IMR-90 (cell line): Measurements from ENCODE around the gene ZNF771. TPM values are rescaled to one million over a fixed set of nuclear protein-coding genes. Genes with fewer than 3 reads are reported as not detected.

Source experiments
- ATAC-seq: fragments of 200-7000 bp; cut with Tn5 transposase; 2 replicates; pipeline ENCODE4 v1.9.1; 2020; ENCODE audit warnings: low read depth, mild to moderate bottlenecking, moderate library complexity
- BruUV-seq: library from RNA; stranded (reverse); fragments of 400-500 nt; replicated peaks from 2 replicates; lab custom pipeline; 2021; lab: Mats Ljungman, UMichigan
- CTCF ChIA-PET: fragments of 300-600 bp; formaldehyde crosslinking; extraction: SDS; loops from one replicate; lab custom pipeline; 2021; ENCODE audit warnings: antibody characterized with exemption; lab: Yijun Ruan, JAX
- POLR2A ChIA-PET: fragments of 300-600 bp; sonication (Branson Sonifier 250); formaldehyde crosslinking; loops from one replicate; lab custom pipeline; 2022; ENCODE audit warnings: antibody characterized with exemption; ENCODE audit not compliant: unreplicated experiment; lab: Charles Lee
- DNase-seq: peaks from one replicate; pipeline ENCODE4 v3.0.0; 2013
- H2AFZ ChIP-seq: replicated peaks from 2 replicates; pipeline ENCODE3; 2013; ENCODE audit warnings: low read length, mild to moderate bottlenecking; ENCODE audit not compliant: poor library complexity
- H2AK5ac ChIP-seq: 2 replicates; pipeline ENCODE4 v1.6.1; 2013; ENCODE audit warnings: low read depth, low read length, inconsistent platforms
- H2AK9ac ChIP-seq: replicated peaks from 2 replicates; pipeline ENCODE3; 2013; ENCODE audit warnings: mild to moderate bottlenecking, low read depth, low read length, moderate library complexity; ENCODE audit not compliant: poor library complexity
- H2BK120ac ChIP-seq: 2 replicates; pipeline ENCODE4 v1.6.1; 2013; ENCODE audit warnings: low read depth, low read length, inconsistent platforms
- H2BK15ac ChIP-seq: 3 replicates; pipeline ENCODE4 v1.6.1; 2013; ENCODE audit warnings: low read depth, low read length, inconsistent platforms
- H2BK20ac ChIP-seq: 2 replicates; pipeline ENCODE4 v1.6.1; 2013; ENCODE audit warnings: low read depth, mild to moderate bottlenecking, inconsistent platforms, low read length, moderate library complexity
- H2BK5ac ChIP-seq: 2 replicates; pipeline ENCODE4 v1.6.1; 2013; ENCODE audit warnings: mild to moderate bottlenecking, low read depth, low read length, inconsistent platforms; ENCODE audit not compliant: poor library complexity, severe bottlenecking
- H3K14ac ChIP-seq: replicated peaks from 2 replicates; pipeline ENCODE4 v1.6.1; 2013; ENCODE audit warnings: low read depth, low read length, inconsistent platforms
- H3K18ac ChIP-seq: 2 replicates; pipeline ENCODE4 v1.6.1; 2013; ENCODE audit warnings: low read depth, low read length, control low read depth
- H3K23ac ChIP-seq: 2 replicates; pipeline ENCODE4 v1.6.1; 2013; ENCODE audit warnings: low read depth, low read length, inconsistent platforms
- H3K27ac ChIP-seq: 2 replicates; pipeline ENCODE4 v1.5.1; 2013; ENCODE audit warnings: mild to moderate bottlenecking, control low read depth, low read length; ENCODE audit not compliant: insufficient read depth
- H3K27me3 ChIP-seq: 2 replicates; pipeline ENCODE4 v1.6.1; 2013; ENCODE audit warnings: low read length; ENCODE audit not compliant: control insufficient read depth, insufficient read depth
- H3K36me3 ChIP-seq: 2 replicates; pipeline ENCODE4 v1.6.1; 2013; ENCODE audit warnings: low read length, mixed read lengths; ENCODE audit not compliant: control insufficient read depth, insufficient read depth
- H3K4ac ChIP-seq: 2 replicates; pipeline ENCODE4 v1.6.1; 2013; ENCODE audit warnings: low read depth, low read length, inconsistent platforms
- H3K4me1 ChIP-seq: 2 replicates; pipeline ENCODE4 v1.6.1; 2013; ENCODE audit warnings: low read length, mixed read lengths; ENCODE audit not compliant: control insufficient read depth, insufficient read depth
- H3K4me2 ChIP-seq: 2 replicates; pipeline ENCODE4 v1.6.1; 2013; ENCODE audit warnings: low read depth, mild to moderate bottlenecking, control low read depth, low read length, moderate library complexity
- H3K4me3 ChIP-seq: 2 replicates; pipeline ENCODE4 v1.5.1; 2013; ENCODE audit warnings: low read depth, mild to moderate bottlenecking, control low read depth, low read length, moderate library complexity; ENCODE audit not compliant: insufficient read depth
- H3K56ac ChIP-seq: 2 replicates; pipeline ENCODE4 v1.6.1; 2013; ENCODE audit warnings: low read length, inconsistent platforms; ENCODE audit not compliant: insufficient read depth; ENCODE audit errors: extremely low read depth
- H3K79me1 ChIP-seq, 2 experiments: 2 replicates each; pipeline ENCODE4 v1.6.1; 2013; ENCODE audit warnings: low read length in 2 of 2, inconsistent platforms in 1 of 2, low read depth in 1 of 2
- H3K9ac ChIP-seq: 2 replicates; pipeline ENCODE4 v1.6.1; 2013; ENCODE audit warnings: low read depth, low read length, control low read depth
- H3K9me1 ChIP-seq: 2 replicates; pipeline ENCODE4 v1.6.1; 2013; ENCODE audit warnings: low read length, inconsistent platforms; ENCODE audit not compliant: insufficient read depth
- H3K9me3 ChIP-seq: 2 replicates; pipeline ENCODE4 v1.6.1; 2013; ENCODE audit warnings: low read length; ENCODE audit not compliant: control insufficient read depth, insufficient read depth
- H4K20me1 ChIP-seq: 2 replicates; pipeline ENCODE4 v1.6.1; 2013; ENCODE audit warnings: low read length, inconsistent platforms; ENCODE audit not compliant: insufficient read depth
- H4K5ac ChIP-seq: 2 replicates; pipeline ENCODE4 v1.6.1; 2013; ENCODE audit warnings: mild to moderate bottlenecking, low read depth, low read length, control low read depth
- H4K8ac ChIP-seq, 2 experiments: 2 replicates each; pipeline ENCODE4 v1.6.1; 2013; ENCODE audit warnings: low read depth in 2 of 2, low read length in 2 of 2, control low read depth in 1 of 2, inconsistent platforms in 1 of 2
- H4K91ac ChIP-seq: 2 replicates; pipeline ENCODE4 v1.6.1; 2013; ENCODE audit warnings: low read depth, low read length, inconsistent platforms; ENCODE audit not compliant: insufficient read depth
- FOS ChIP-seq: fragments of 150-350 bp; IDR thresholded peaks from 2 replicates; pipeline ENCODE4 v1.6.1; 2016; ENCODE audit warnings: low read depth, low read length
- MAFK ChIP-seq: IDR thresholded peaks from 2 replicates; pipeline ENCODE4 v1.6.1; 2012; ENCODE audit warnings: low read depth, low read length, improper control_type of control experiment
- MAZ ChIP-seq: IDR thresholded peaks from 2 replicates; pipeline ENCODE4 v1.6.1; 2012; ENCODE audit warnings: low read depth, mild to moderate bottlenecking, low read length, improper control_type of control experiment, moderate library complexity, borderline replicate concordance
- RAD21 ChIP-seq: IDR thresholded peaks from 2 replicates; pipeline ENCODE4 v1.6.1; 2012; ENCODE audit warnings: low read length, improper control_type of control experiment
- RFX5 ChIP-seq: IDR thresholded peaks from 2 replicates; pipeline ENCODE4 v1.8.0; 2012; ENCODE audit warnings: low read depth, mild to moderate bottlenecking, low read length, moderate library complexity
- WGBS, 2 experiments: methylation state at CpG; one replicate each; pipeline versions ENCODE4 v1.1.5 to v1.1.7; 2013; ENCODE audit warnings: missing lambda C conversion rate in 2 of 2; ENCODE audit not compliant: insufficient read length in 1 of 2; ENCODE audit errors: extremely low coverage in 2 of 2; 5-methylcytosine and 5-hydroxymethylcytosine counted together
- dilution Hi-C: fragments of 300-500 bp; cut with HindIII; formaldehyde crosslinking; loops from one replicate; pipeline ENCODE4 v1.14.3; 2018; ENCODE audit warnings: low sequenced_read_pairs; ENCODE audit not compliant: unreplicated experiment
- in situ Hi-C: fragments of 300-500 bp; cut with MboI; formaldehyde crosslinking; loops from 3 replicates; pipeline ENCODE4 v1.14.3; 2019; ENCODE audit warnings: low sequenced_read_pairs, inconsistent platforms, mixed read lengths
- intact Hi-C: fragments of 100-400 bp; cut with micrococcal nuclease; formaldehyde crosslinking; loops from 2 replicates; pipeline ENCODE4 v1.10.0; 2022
- polyA plus RNA-seq, 3 experiments: library from polyadenylated mRNA; depleted of rRNA; stranded (reverse); fragments of >200 nt; gene quantifications; 2 replicates each; pipeline ENCODE4 v1.2.3, GENCODE V29; 2012; ENCODE audit warnings: low replicate concordance in 1 of 3
- total RNA-seq: library from RNA; depleted of rRNA; stranded (reverse); fragments of >200 nt; gene quantifications from 2 replicates; pipeline ENCODE4 v1.2.3, GENCODE V29; 2012
- TF ChIP-seq, protein P1 (sequence below): fragments of 150-350 bp; IDR thresholded peaks from 2 replicates; pipeline ENCODE4 v1.6.1; 2017; ENCODE audit warnings: mild to moderate bottlenecking, antibody characterized with exemption, low read length, low read depth
- TF ChIP-seq, protein P2 (sequence below): fragments of 150-350 bp; IDR thresholded peaks from 2 replicates; pipeline ENCODE4 v1.6.1; 2016; ENCODE audit warnings: low read depth, mild to moderate bottlenecking, low read length, moderate library complexity, borderline replicate concordance

ZNF771 gene
- total and polyA plus RNA-seq, 2 of the 4 experiments (the other 2 are of a cell fraction) = 5.2 to 10.9 TPM

DNA sequence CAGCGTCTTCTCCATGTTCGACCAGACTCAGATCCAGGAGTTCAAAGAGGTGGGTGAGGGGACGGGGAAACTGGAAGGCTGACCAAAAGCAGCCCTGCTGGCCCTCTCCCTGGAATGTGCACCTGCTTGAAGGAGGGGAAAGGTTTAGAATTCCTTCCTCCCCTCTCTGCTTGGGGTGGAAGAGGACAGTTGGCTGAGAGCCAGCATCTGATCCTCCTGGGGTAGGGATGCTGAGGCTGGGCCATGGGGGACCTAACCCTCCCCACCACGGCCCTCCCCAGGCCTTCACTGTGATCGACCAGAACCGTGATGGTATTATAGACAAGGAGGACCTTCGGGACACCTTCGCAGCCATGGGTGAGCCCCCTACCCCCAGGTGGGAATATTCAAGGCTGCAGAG, 31.5 kb upstream of the ZNF771 start:
- Histone ChIP-seq H4K91ac (no peak overlapping the region), H2AK9ac (no peak overlapping the region), H4K20me1 (peaks cover 10% of the 10 kb centered on the region), H2BK20ac (no peak overlapping the region), H3K9me3 (no peaks in the 10 kb centered on the region), H3K18ac (no peak overlapping the region), H2AFZ (no peak overlapping the region), H2BK15ac (no peak overlapping the region), H3K14ac (no peak overlapping the region), H4K8ac (no peak overlapping the region), H3K56ac (no peak overlapping the region), H2AK5ac (no peak overlapping the region), H3K9me1 (peaks cover 21% of the 10 kb centered on the region), H2BK120ac (no peak overlapping the region), H3K9ac (no peak overlapping the region), H3K4me3 (no peak overlapping the region), H3K23ac (no peak overlapping the region), H3K4me1 (peaks cover 7% of the 10 kb centered on the region), H4K5ac (no peak overlapping the region), H3K79me1 (peaks cover 5 to 37% of the 10 kb centered on the region in 2 experiments), H2BK5ac (no peak overlapping the region), H3K4ac (no peak overlapping the region), H3K27ac (no peak overlapping the region), H3K27me3 (no peaks in the 10 kb centered on the region), H3K36me3 (no peaks in the 10 kb centered on the region), H3K4me2 (no peak overlapping the region)
- ATAC-seq (no peak), DNase-seq (no peak)
- ChIA-PET POLR2A (no interaction called here), CTCF (no interaction called here)
- BruUV-seq = no TSS peak
- in situ Hi-C loops = no loop called here
- TF ChIP-seq RFX5 (no peak), FOS (no peak), MAFK (no peak), MAZ (no peak), RAD21 (no peak)
- TF ChIP-seq, protein P1, sequence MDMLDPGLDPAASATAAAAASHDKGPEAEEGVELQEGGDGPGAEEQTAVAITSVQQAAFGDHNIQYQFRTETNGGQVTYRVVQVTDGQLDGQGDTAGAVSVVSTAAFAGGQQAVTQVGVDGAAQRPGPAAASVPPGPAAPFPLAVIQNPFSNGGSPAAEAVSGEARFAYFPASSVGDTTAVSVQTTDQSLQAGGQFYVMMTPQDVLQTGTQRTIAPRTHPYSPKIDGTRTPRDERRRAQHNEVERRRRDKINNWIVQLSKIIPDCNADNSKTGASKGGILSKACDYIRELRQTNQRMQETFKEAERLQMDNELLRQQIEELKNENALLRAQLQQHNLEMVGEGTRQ = no peak
- TF ChIP-seq, protein P2, sequence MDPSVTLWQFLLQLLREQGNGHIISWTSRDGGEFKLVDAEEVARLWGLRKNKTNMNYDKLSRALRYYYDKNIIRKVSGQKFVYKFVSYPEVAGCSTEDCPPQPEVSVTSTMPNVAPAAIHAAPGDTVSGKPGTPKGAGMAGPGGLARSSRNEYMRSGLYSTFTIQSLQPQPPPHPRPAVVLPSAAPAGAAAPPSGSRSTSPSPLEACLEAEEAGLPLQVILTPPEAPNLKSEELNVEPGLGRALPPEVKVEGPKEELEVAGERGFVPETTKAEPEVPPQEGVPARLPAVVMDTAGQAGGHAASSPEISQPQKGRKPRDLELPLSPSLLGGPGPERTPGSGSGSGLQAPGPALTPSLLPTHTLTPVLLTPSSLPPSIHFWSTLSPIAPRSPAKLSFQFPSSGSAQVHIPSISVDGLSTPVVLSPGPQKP = no peak
- no CpG with 5 or more reads among the region's 8 CpGs for WGBS, 2 experiments
- dilution Hi-C loops = no loop called here
- intact Hi-C loops = no loop called here
